ENCODE measurements around the gene MID1.

MID1 gene

GRCh38 chrX:10479508-10479907 lies 140.9 kb downstream of the MID1 start:
- no peak for TF ChIP-seq CTCF (IDR thresholded peaks at IDR 0.05; ENCODE audit: insufficient read depth, low read depth, low read length, missing control alignments)
- DNase-seq (ENCODE audit: low read depth): no peak
- no peak overlapping the region for H3K4me3 ChIP-seq (ENCODE audit: low read length)

GRCh38 chrX:10477525-10477924 lies 142.9 kb downstream of the MID1 start:
- DNase-seq (ENCODE audit: low read depth): no peak
- H3K4me3 ChIP-seq (ENCODE audit: low read length): no peak overlapping the region
- TF ChIP-seq CTCF (IDR thresholded peaks at IDR 0.05; ENCODE audit: insufficient read depth, low read depth, low read length, missing control alignments): no peak

- no peak for TF ChIP-seq CTCF (IDR thresholded peaks at IDR 0.05; ENCODE audit: insufficient read depth, low read depth, low read length, missing control alignments)
- no peak for DNase-seq (ENCODE audit: low read depth)
- no peak overlapping the region for H3K4me3 ChIP-seq (ENCODE audit: low read length)
Measured at GRCh38 chrX:10474913-10475568, 145.3 kb downstream of the MID1 start.

- no peak for DNase-seq (ENCODE audit: low read depth)
- TF ChIP-seq CTCF (IDR thresholded peaks at IDR 0.05; ENCODE audit: insufficient read depth, low read depth, low read length, missing control alignments): no peak
- H3K4me3 ChIP-seq (ENCODE audit: low read length): no peak overlapping the region
Measured at GRCh38 chrX:10474510-10474909, 145.9 kb downstream of the MID1 start.

- no peak for DNase-seq (ENCODE audit: low read depth)
- TF ChIP-seq CTCF (IDR thresholded peaks at IDR 0.05; ENCODE audit: insufficient read depth, low read depth, low read length, missing control alignments): no peak
- H3K4me3 ChIP-seq (ENCODE audit: low read length): no peak overlapping the region
Measured at GRCh38 chrX:10471418-10471817, 149.0 kb downstream of the MID1 start.

- no peak for TF ChIP-seq CTCF (IDR thresholded peaks at IDR 0.05; ENCODE audit: insufficient read depth, low read depth, low read length, missing control alignments)
- no peak for DNase-seq (ENCODE audit: low read depth)
- no peak overlapping the region for H3K4me3 ChIP-seq (ENCODE audit: low read length)
Measured at GRCh38 chrX:10470009-10470408, 150.4 kb downstream of the MID1 start.

- TF ChIP-seq CTCF (IDR thresholded peaks at IDR 0.05; ENCODE audit: insufficient read depth, low read depth, low read length, missing control alignments): no peak
- DNase-seq (ENCODE audit: low read depth): no peak
- H3K4me3 ChIP-seq (ENCODE audit: low read length): no peak overlapping the region
Measured at GRCh38 chrX:10467793-10468192, 152.6 kb downstream of the MID1 start.

Measured in epithelial cell of esophagus (primary cell).